ENCODE results near the gene CAMTA1.

DNA sequence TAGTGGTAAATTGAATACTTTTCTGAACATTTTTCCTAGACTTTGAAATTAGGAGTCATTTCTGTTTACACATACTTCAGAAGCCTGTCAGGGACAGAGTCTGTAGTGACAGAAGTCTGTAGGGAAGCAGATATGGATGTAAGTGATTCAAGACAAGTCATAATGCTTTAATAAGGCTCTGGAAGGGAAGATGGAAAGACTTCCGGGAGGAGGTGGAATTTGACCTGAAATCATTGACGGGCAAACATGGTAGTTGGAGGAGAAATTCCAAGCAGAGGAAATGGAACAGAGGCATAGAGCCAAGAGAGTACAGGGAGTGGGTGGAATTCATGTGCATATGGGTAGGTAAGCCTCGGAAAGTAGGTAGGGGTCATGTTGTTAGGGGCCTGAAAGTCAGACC, 22.5 kb downstream of the CAMTA1 start:
- TF ChIP-seq CTCF (IDR thresholded peaks at IDR 0.05) (no peak), POLR2A (IDR thresholded peaks at IDR 0.05) (no peak), POLR2AphosphoS5 (IDR thresholded peaks at IDR 0.05) (no peak)

All from prostate gland (tissue), 2 donors.